HepG2 (cell line): ENCODE measurements around the gene WDFY1. TPM values are rescaled to one million over a fixed set of nuclear protein-coding genes. Genes with fewer than 3 reads are reported as not detected.

Source experiments
- ATAC-seq: fragments of 200-7000 bp; cut with Tn5 transposase; 3 replicates; pipeline ENCODE4 v1.9.1; 2020; ENCODE audit warnings: mild to moderate bottlenecking, moderate library complexity
- BruUV-seq: library from RNA; stranded (reverse); fragments of 400-500 nt; replicated peaks from 2 replicates; lab custom pipeline; 2021; lab: Mats Ljungman, UMichigan
- CTCF ChIA-PET: fragments of 300-600 bp; formaldehyde crosslinking; extraction: SDS; loops from one replicate; lab custom pipeline; 2021; ENCODE audit warnings: low total read pairs, inconsistent platforms, low intra/inter-chr PET ratio; lab: Yijun Ruan, JAX
- POLR2A ChIA-PET: fragments of 350-600 bp; sonication (Branson Sonifier 250); formaldehyde crosslinking; loops from one replicate; lab custom pipeline; 2020; ENCODE audit warnings: antibody characterized with exemption, inconsistent platforms; lab: Yijun Ruan, JAX
- DNase-seq: peaks from one replicate; pipeline ENCODE4 v3.0.0-alpha.2; 2015; ENCODE audit warnings: low spot score
- FAIRE-seq: peaks from 3 replicates; lab custom pipeline; 2011; peaks lifted over from hg19 to GRCh38; lab: Jason Lieb, UNC
- H2AFZ ChIP-seq: one replicate; pipeline ENCODE4 v1.6.1; 2011; ENCODE audit warnings: low read length, inconsistent platforms
- H3K27ac ChIP-seq: fragments of 300-600 bp; 3 replicates; pipeline ENCODE4 v1.8.0; 2011; ENCODE audit warnings: mixed run types, mild to moderate bottlenecking, mixed read lengths, low read length, inconsistent platforms; ENCODE audit not compliant: insufficient read depth; ENCODE audit errors: extremely low read length
- H3K27me3 ChIP-seq, 2 experiments: fragments of 200-600 bp in 1 of 2; 2 replicates in 1 of 2; 3 replicates in 1 of 2; pipeline versions ENCODE4 v1.6.0 to v1.8.0; 2011; ENCODE audit warnings: low read length in 2 of 2, mild to moderate bottlenecking in 2 of 2, moderate library complexity in 2 of 2, inconsistent platforms in 1 of 2; ENCODE audit not compliant: insufficient read depth in 2 of 2, control insufficient read depth in 1 of 2
- H3K36me3 ChIP-seq, 2 experiments: fragments of 200-600 bp in 1 of 2; replicated peaks in 1 of 2; 2 replicates in 1 of 2; 3 replicates in 1 of 2; pipeline versions ENCODE4 v1.5.1 to v1.8.0; 2011; ENCODE audit warnings: low read length in 2 of 2, inconsistent platforms in 1 of 2; ENCODE audit not compliant: insufficient read depth in 2 of 2, control insufficient read depth in 1 of 2
- H3K4me1 ChIP-seq: 2 replicates; pipeline ENCODE4 v1.5.1; 2012; ENCODE audit warnings: low read length, inconsistent platforms; ENCODE audit not compliant: insufficient read depth
- H3K4me2 ChIP-seq: 2 replicates; pipeline ENCODE4 v1.6.0; 2011; ENCODE audit warnings: low read depth, low read length, inconsistent platforms
- H3K4me3 ChIP-seq, 3 experiments: fragments of 200-600 bp in 1 of 3; sonication (generic), shearing (Covaris generic) in 1 of 3; replicated peaks in 1 of 3; 2 replicates each; pipeline ENCODE4 v1.5.1; 2011 to 2016; ENCODE audit warnings: low read length in 3 of 3, inconsistent platforms in 2 of 3, low read depth in 2 of 3, mild to moderate bottlenecking in 2 of 3, control low read depth in 1 of 3, mixed read lengths in 1 of 3; ENCODE audit not compliant: insufficient read depth in 1 of 3
- H3K79me2 ChIP-seq: one replicate; pipeline ENCODE4 v1.6.1; 2011; ENCODE audit warnings: low read length, inconsistent platforms; ENCODE audit not compliant: insufficient read depth
- H3K9ac ChIP-seq: 2 replicates; pipeline ENCODE4 v1.6.0; 2011; ENCODE audit warnings: mild to moderate bottlenecking, low read depth, low read length, inconsistent platforms; ENCODE audit not compliant: insufficient read depth
- H3K9me3 ChIP-seq: 2 replicates; pipeline ENCODE4 v1.5.1; 2012; ENCODE audit warnings: mild to moderate bottlenecking, low read length
- H4K20me1 ChIP-seq: 2 replicates; pipeline ENCODE4 v1.6.0; 2011; ENCODE audit warnings: inconsistent platforms, mild to moderate bottlenecking, low read length, moderate library complexity; ENCODE audit not compliant: insufficient read depth
- HNRNPL ChIP-seq: fragments of 200-400 bp; formaldehyde crosslinking; IDR thresholded peaks from 2 replicates; pipeline ENCODE4 v1.6.1; 2017; ENCODE audit warnings: mild to moderate bottlenecking, low read depth, low read length
- JUND ChIP-seq: sonication (generic); formaldehyde crosslinking; IDR thresholded peaks from 2 replicates; pipeline ENCODE4 v1.8.0; 2022; ENCODE audit warnings: mild to moderate bottlenecking, missing genetic modification reagents
- MEIS2 ChIP-seq: sonication (generic); formaldehyde crosslinking; IDR thresholded peaks from 2 replicates; pipeline ENCODE4 v1.9.0; 2021; ENCODE audit warnings: mild to moderate bottlenecking, missing genetic modification reagents
- NFIB ChIP-seq: sonication (generic); formaldehyde crosslinking; IDR thresholded peaks from 2 replicates; pipeline ENCODE4 v1.9.0; 2021; ENCODE audit warnings: missing genetic modification reagents, mild to moderate bottlenecking, borderline replicate concordance
- ZNF180 ChIP-seq: sonication (generic); formaldehyde crosslinking; IDR thresholded peaks from 2 replicates; pipeline ENCODE4 v1.4.0; 2020; ENCODE audit warnings: low read depth, missing genetic modification reagents, borderline replicate concordance
- ZNF30 ChIP-seq: sonication (generic); formaldehyde crosslinking; IDR thresholded peaks from 2 replicates; pipeline ENCODE4 v1.5.0; 2020; ENCODE audit warnings: mild to moderate bottlenecking, missing genetic modification reagents
- ZNF501 ChIP-seq: sonication (generic); formaldehyde crosslinking; IDR thresholded peaks from 2 replicates; pipeline ENCODE4 v1.5.1; 2020; ENCODE audit warnings: mild to moderate bottlenecking, moderate library complexity, missing genetic modification reagents
- ZNF530 ChIP-seq: sonication (generic); formaldehyde crosslinking; IDR thresholded peaks from 2 replicates; pipeline ENCODE4 v1.5.0; 2020; ENCODE audit warnings: low read depth, mild to moderate bottlenecking, missing genetic modification reagents
- ZNF556 ChIP-seq: sonication (generic); formaldehyde crosslinking; IDR thresholded peaks from 2 replicates; pipeline ENCODE4 v1.4.0; 2020; ENCODE audit warnings: mild to moderate bottlenecking, missing genetic modification reagents, borderline replicate concordance
- ZNF761 ChIP-seq: sonication (generic); formaldehyde crosslinking; conservative IDR thresholded peaks from 2 replicates; pipeline ENCODE4 v1.4.0; 2020; ENCODE audit warnings: mild to moderate bottlenecking, missing genetic modification reagents
- ZSCAN12 ChIP-seq: sonication (generic); formaldehyde crosslinking; IDR thresholded peaks from 2 replicates; pipeline ENCODE4 v1.9.0; 2021; ENCODE audit warnings: mild to moderate bottlenecking, missing genetic modification reagents
- WGBS: methylation state at CpG from one replicate; pipeline ENCODE4 v1.1.6; 2017; ENCODE audit warnings: low lambda C conversion rate; 5-methylcytosine and 5-hydroxymethylcytosine counted together
- in situ Hi-C: cut with HindIII; loops from 2 replicates; pipeline ENCODE4 v1.10.0; 2017; ENCODE audit warnings: low pct_unique_long_range_greater_than_20kb; ENCODE audit not compliant: extremely low pct_ligation_motif_present
- intact Hi-C: fragments of 100-400 bp; cut with micrococcal nuclease; formaldehyde crosslinking; loops from one replicate; pipeline ENCODE4 v1.10.0; 2022; ENCODE audit not compliant: unreplicated experiment
- polyA plus RNA-seq, 8 experiments: library from polyadenylated mRNA; depleted of rRNA in 3 of 8; stranded (reverse) in 7 of 8; unstranded in 1 of 8; fragments of >200 nt; fragmentation: Illumina TruSeq in 4 of 8; extraction: Trizol in 4 of 8; gene quantifications; 2 replicates each; pipeline versions ENCODE4 v1.2.1 to v1.2.3, GENCODE V29; 2011 to 2016; ENCODE audit warnings: low read depth in 4 of 8, missing spikeins in 1 of 8, mixed read lengths in 1 of 8; ENCODE audit not compliant: insufficient read depth in 1 of 8
- total RNA-seq, 5 experiments: library from RNA; depleted of rRNA; stranded (reverse); fragments of >200 nt; fragmentation: Illumina TruSeq; extraction: Trizol; gene quantifications; 2 replicates each; pipeline ENCODE4 v1.2.3, GENCODE V29; 2016; ENCODE audit warnings: low read depth in 1 of 5
- TF ChIP-seq, protein P1 (sequence below): IDR thresholded peaks from 2 replicates; pipeline ENCODE4 v1.6.1; 2016; ENCODE audit warnings: mild to moderate bottlenecking, missing biosample characterization, missing genetic modification reagents
- TF ChIP-seq, protein P2 (sequence below): sonication (generic); formaldehyde crosslinking; IDR thresholded peaks from 2 replicates; pipeline ENCODE4 v1.4.0; 2020; ENCODE audit warnings: mild to moderate bottlenecking, missing genetic modification reagents

The WDFY1 gene
- total and polyA plus RNA-seq, 2 of the 13 experiments (the other 11 are each of a cell fraction or from before 2014, with no cell fraction given): 77.0 to 78.4 TPM

DNA sequence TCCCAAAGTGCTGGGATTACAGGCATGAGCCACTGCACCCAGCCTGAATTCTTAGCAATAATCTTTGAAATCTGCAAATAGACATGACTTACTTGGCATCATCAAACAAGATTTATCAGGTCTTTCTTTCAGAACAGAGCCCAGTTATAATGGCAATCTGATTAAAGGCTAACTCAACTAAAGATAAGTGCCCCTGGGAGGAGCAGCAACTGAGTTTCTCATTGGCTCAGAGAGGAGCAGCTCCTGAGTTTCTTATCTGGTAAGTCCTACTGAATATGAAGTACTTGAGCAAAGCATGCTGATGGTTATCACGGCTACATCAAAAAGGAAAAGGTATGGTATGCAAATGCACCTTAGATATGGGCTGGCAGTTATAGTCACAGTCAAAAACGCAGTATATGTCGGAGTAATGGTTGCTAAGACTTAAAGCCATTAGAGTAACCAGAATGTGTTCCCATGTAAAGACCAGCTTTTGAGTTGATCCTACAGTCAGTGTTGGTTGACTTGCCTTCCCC is 92.8 kb downstream of the WDFY1 start:
- 93% methylated on average over 3 of the region's 3 CpGs for WGBS
- POLR2A ChIA-PET: interaction anchor here (1.6 to 2.8 kb wide), 3 partner anchors 9 to 78 kb away, joined by 5 to 16 read pairs (median 14); partner anchors contain the start of gene AP1S3
- no TSS peak for BruUV-seq
- no peaks in the 10 kb centered on the region for H3K9me3 ChIP-seq
- CTCF ChIA-PET: no interaction called here
- H3K4me1 ChIP-seq: peaks cover 38% of the 10 kb centered on the region
- H3K9ac ChIP-seq: no peak overlapping the region
- in situ Hi-C loops (no loop called here), intact Hi-C loops (no loop called here)
- no peaks in the 10 kb centered on the region for H3K79me2 ChIP-seq
- no peak overlapping the region for H3K27ac ChIP-seq
- ATAC-seq: no peak
- no peaks in the 10 kb centered on the region for H3K36me3 ChIP-seq
- FAIRE-seq: no peak
- no peak overlapping the region for H2AFZ ChIP-seq
- no peak overlapping the region for H3K4me2 ChIP-seq
- H3K27me3 ChIP-seq: no peaks in the 10 kb centered on the region
- DNase-seq: no peak
- TF ChIP-seq ZNF501 (CRISPR knock-in tag) (no peak), ZNF180 (CRISPR knock-in tag) (no peak), ZNF761 (CRISPR knock-in tag) (no peak), HNRNPL (no peak), ZSCAN12 (CRISPR knock-in tag) (no peak), ZNF556 (CRISPR knock-in tag) (no peak), JUND (CRISPR knock-in tag) (no peak), ZNF530 (CRISPR knock-in tag) (no peak), NFIB (CRISPR knock-in tag) (no peak), ZNF30 (CRISPR knock-in tag) (no peak), MEIS2 (no peak)
- TF ChIP-seq, protein P1, sequence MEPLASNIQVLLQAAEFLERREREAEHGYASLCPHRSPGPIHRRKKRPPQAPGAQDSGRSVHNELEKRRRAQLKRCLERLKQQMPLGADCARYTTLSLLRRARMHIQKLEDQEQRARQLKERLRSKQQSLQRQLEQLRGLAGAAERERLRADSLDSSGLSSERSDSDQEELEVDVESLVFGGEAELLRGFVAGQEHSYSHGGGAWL (CRISPR knock-in tag): no peak
- TF ChIP-seq, protein P2, sequence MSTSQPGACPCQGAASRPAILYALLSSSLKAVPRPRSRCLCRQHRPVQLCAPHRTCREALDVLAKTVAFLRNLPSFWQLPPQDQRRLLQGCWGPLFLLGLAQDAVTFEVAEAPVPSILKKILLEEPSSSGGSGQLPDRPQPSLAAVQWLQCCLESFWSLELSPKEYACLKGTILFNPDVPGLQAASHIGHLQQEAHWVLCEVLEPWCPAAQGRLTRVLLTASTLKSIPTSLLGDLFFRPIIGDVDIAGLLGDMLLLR (CRISPR knock-in tag): no peak
- no peak overlapping the region for H3K4me3 ChIP-seq
- H4K20me1 ChIP-seq: no peaks in the 10 kb centered on the region
